ENCODE results near the gene SRSF4.

DNA sequence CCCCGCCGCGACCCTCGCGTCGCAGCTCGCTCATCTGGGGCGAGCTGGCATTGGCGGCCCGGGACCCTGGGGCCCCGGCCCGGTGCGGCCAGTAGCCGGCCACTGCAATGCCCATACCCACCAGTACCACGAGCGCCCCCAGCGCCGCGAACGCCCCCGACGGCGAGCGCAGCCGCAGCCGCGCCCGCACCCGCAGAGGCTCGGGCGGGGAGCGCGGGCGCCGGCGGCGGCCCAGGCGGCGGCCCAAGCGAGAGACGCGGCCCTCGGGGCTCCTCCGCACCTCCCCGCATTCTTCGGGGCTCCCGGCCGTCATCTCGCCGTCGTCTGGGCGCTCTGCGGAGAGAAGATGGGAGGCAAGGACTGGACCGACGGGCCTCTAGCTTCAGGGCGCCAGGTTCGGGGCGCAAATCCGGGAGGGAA lies 60.2 kb downstream of the SRSF4 start:
- TF ChIP-seq EZH2 (IDR thresholded peaks at IDR 0.05) (no peak), POLR2AphosphoS5 (IDR thresholded peaks at IDR 0.05; ENCODE audit: borderline replicate concordance, low read depth, low read length) (no peak)

All from SK-N-MC (cell line).